WTC11 (cell line): ENCODE data around the gene WDR26. TPM values are rescaled to one million over a fixed set of nuclear protein-coding genes. Genes with fewer than 3 reads are reported as not detected.

Experiments used
- ATAC-seq: fragments of 200-7000 bp; cut with Tn5 transposase; 2 replicates; pipeline ENCODE4 v1.10.0; 2021; ENCODE audit warnings: mild to moderate bottlenecking, moderate library complexity
- CTCF ChIA-PET: fragments of 300-600 bp; sonication (Branson Sonifier 250); formaldehyde crosslinking; loops from one replicate; lab custom pipeline; 2021; ENCODE audit warnings: antibody characterized with exemption; lab: Charles Lee
- POLR2A ChIA-PET: fragments of 350-600 bp; sonication (Branson Sonifier 250); formaldehyde crosslinking; loops from one replicate; lab custom pipeline; 2021; ENCODE audit warnings: antibody characterized with exemption; lab: Charles Lee
- DNase-seq: peaks from one replicate; pipeline ENCODE4 v3.0.0; 2021; ENCODE audit warnings: low spot score
- H3K27ac Mint-ChIP-seq: 2 replicates; pipeline ENCODE4 v1.8.0; 2021; ENCODE audit warnings: mixed read lengths
- H3K27me3 Mint-ChIP-seq: 2 replicates; pipeline ENCODE4 v1.8.0; 2021; ENCODE audit warnings: low read depth, mild to moderate bottlenecking, moderate library complexity, mixed read lengths
- H3K36me3 Mint-ChIP-seq: 2 replicates; pipeline ENCODE4 v1.8.0; 2021; ENCODE audit warnings: mixed read lengths
- H3K4me1 Mint-ChIP-seq: 2 replicates; pipeline ENCODE4 v1.8.0; 2022; ENCODE audit warnings: mixed read lengths
- H3K4me3 Mint-ChIP-seq: 2 replicates; pipeline ENCODE4 v1.8.0; 2021; ENCODE audit warnings: mild to moderate bottlenecking, moderate library complexity, mixed read lengths
- H3K9me3 Mint-ChIP-seq: 2 replicates; pipeline ENCODE4 v1.8.0; 2021; ENCODE audit warnings: mixed read lengths
- ATF1 ChIP-seq: sonication (generic); formaldehyde crosslinking; IDR thresholded peaks from 2 replicates; pipeline ENCODE4 v1.8.1; 2023; ENCODE audit warnings: mild to moderate bottlenecking, moderate library complexity, missing genetic modification reagents
- CDX4 ChIP-seq: fragments of 250-450 bp; sonication (Bioruptor Pico); IDR thresholded peaks from 2 replicates; pipeline ENCODE4 v1.9.0; 2021; ENCODE audit warnings: moderate library complexity, mild to moderate bottlenecking, inconsistent platforms, borderline replicate concordance
- CREB1 ChIP-seq: sonication (generic); formaldehyde crosslinking; IDR thresholded peaks from 2 replicates; pipeline ENCODE4 v1.8.0; 2023; ENCODE audit warnings: mild to moderate bottlenecking, missing genetic modification reagents
- ERG ChIP-seq: fragments of 250-450 bp; sonication (Bioruptor Pico); IDR thresholded peaks from 2 replicates; pipeline ENCODE4 v1.8.0; 2021; ENCODE audit warnings: mild to moderate bottlenecking
- FOXK1 ChIP-seq: sonication (generic); formaldehyde crosslinking; IDR thresholded peaks from 2 replicates; pipeline ENCODE4 v1.8.0; 2022; ENCODE audit warnings: mild to moderate bottlenecking, moderate library complexity, missing genetic modification reagents
- FOXP1 ChIP-seq: sonication (generic); formaldehyde crosslinking; IDR thresholded peaks from 2 replicates; pipeline ENCODE4 v1.8.0; 2022; ENCODE audit warnings: missing genetic modification reagents, mild to moderate bottlenecking, moderate library complexity, borderline replicate concordance
- GRHL2 ChIP-seq: fragments of 250-450 bp; sonication (Bioruptor Pico); IDR thresholded peaks from 2 replicates; pipeline ENCODE4 v1.8.0; 2022; ENCODE audit warnings: mild to moderate bottlenecking, moderate library complexity; ENCODE audit not compliant: insufficient replicate concordance, severe bottlenecking
- JAZF1 ChIP-seq: fragments of 250-450 bp; sonication (Bioruptor Pico); IDR thresholded peaks from 2 replicates; pipeline ENCODE4 v1.9.0; 2021; ENCODE audit warnings: moderate library complexity, mild to moderate bottlenecking, inconsistent platforms
- KAT7 ChIP-seq: sonication (generic); formaldehyde crosslinking; IDR thresholded peaks from 2 replicates; pipeline ENCODE4 v1.8.1; 2023; ENCODE audit warnings: missing genetic modification reagents, mild to moderate bottlenecking, borderline replicate concordance
- NR3C1 ChIP-seq: sonication (generic); formaldehyde crosslinking; conservative IDR thresholded peaks from 2 replicates; pipeline ENCODE4 v1.8.1; 2023; ENCODE audit warnings: low read depth, mild to moderate bottlenecking, missing genetic modification reagents
- OVOL2 ChIP-seq: fragments of 250-450 bp; sonication (Bioruptor Pico); IDR thresholded peaks from 2 replicates; pipeline ENCODE4 v1.9.0; 2021; ENCODE audit warnings: mild to moderate bottlenecking, borderline replicate concordance
- PRRX2 ChIP-seq: fragments of 250-450 bp; sonication (Bioruptor Pico); IDR thresholded peaks from 2 replicates; pipeline ENCODE4 v1.8.0; 2021; ENCODE audit warnings: mild to moderate bottlenecking
- SMAD3 ChIP-seq: sonication (generic); formaldehyde crosslinking; IDR thresholded peaks from 2 replicates; pipeline ENCODE4 v1.8.0; 2022; ENCODE audit warnings: missing genetic modification reagents, mild to moderate bottlenecking, borderline replicate concordance
- SOX15 ChIP-seq: fragments of 250-450 bp; sonication (Bioruptor Pico); IDR thresholded peaks from 2 replicates; pipeline ENCODE4 v1.9.0; 2021; ENCODE audit warnings: mild to moderate bottlenecking
- SP1 ChIP-seq: sonication (generic); formaldehyde crosslinking; conservative IDR thresholded peaks from 2 replicates; pipeline ENCODE4 v1.8.1; 2022; ENCODE audit warnings: missing genetic modification reagents
- TCF7 ChIP-seq: sonication (generic); formaldehyde crosslinking; IDR thresholded peaks from 2 replicates; pipeline ENCODE4 v1.8.0; 2022; ENCODE audit warnings: mild to moderate bottlenecking, low read depth, missing genetic modification reagents, moderate library complexity
- ZBTB21 ChIP-seq: sonication (generic); formaldehyde crosslinking; IDR thresholded peaks from 2 replicates; pipeline ENCODE4 v1.8.1; 2023; ENCODE audit warnings: mild to moderate bottlenecking, missing genetic modification reagents, borderline replicate concordance
- ZBTB43 ChIP-seq: sonication (generic); formaldehyde crosslinking; IDR thresholded peaks from 2 replicates; pipeline ENCODE4 v1.8.1; 2023; ENCODE audit warnings: mild to moderate bottlenecking, missing genetic modification reagents
- ZNF423 ChIP-seq: fragments of 250-450 bp; sonication (Bioruptor Pico); IDR thresholded peaks from 2 replicates; pipeline ENCODE4 v2.1.2; 2022; ENCODE audit warnings: mild to moderate bottlenecking, moderate library complexity
- total RNA-seq: library from RNA; stranded (reverse); gene quantifications from 3 replicates; pipeline ENCODE4 v1.2.3, GENCODE V29; 2021
- TF ChIP-seq, protein P1 (sequence below): sonication (generic); formaldehyde crosslinking; IDR thresholded peaks from 2 replicates; pipeline ENCODE4 v1.8.1; 2022; ENCODE audit warnings: mild to moderate bottlenecking, missing genetic modification reagents, moderate library complexity, borderline replicate concordance
- TF ChIP-seq, protein P2 (sequence below): sonication (generic); formaldehyde crosslinking; IDR thresholded peaks from 2 replicates; pipeline ENCODE4 v1.8.1; 2022; ENCODE audit warnings: mild to moderate bottlenecking, moderate library complexity, missing genetic modification reagents
- TF ChIP-seq, protein P3 (sequence below): fragments of 250-450 bp; sonication (Bioruptor Pico); IDR thresholded peaks from 2 replicates; pipeline ENCODE4 v2.1.2; 2022; ENCODE audit warnings: mild to moderate bottlenecking, moderate library complexity

WDR26 gene
- total RNA-seq, 1 experiment from 2014 or later: 66.1 TPM

DNA sequence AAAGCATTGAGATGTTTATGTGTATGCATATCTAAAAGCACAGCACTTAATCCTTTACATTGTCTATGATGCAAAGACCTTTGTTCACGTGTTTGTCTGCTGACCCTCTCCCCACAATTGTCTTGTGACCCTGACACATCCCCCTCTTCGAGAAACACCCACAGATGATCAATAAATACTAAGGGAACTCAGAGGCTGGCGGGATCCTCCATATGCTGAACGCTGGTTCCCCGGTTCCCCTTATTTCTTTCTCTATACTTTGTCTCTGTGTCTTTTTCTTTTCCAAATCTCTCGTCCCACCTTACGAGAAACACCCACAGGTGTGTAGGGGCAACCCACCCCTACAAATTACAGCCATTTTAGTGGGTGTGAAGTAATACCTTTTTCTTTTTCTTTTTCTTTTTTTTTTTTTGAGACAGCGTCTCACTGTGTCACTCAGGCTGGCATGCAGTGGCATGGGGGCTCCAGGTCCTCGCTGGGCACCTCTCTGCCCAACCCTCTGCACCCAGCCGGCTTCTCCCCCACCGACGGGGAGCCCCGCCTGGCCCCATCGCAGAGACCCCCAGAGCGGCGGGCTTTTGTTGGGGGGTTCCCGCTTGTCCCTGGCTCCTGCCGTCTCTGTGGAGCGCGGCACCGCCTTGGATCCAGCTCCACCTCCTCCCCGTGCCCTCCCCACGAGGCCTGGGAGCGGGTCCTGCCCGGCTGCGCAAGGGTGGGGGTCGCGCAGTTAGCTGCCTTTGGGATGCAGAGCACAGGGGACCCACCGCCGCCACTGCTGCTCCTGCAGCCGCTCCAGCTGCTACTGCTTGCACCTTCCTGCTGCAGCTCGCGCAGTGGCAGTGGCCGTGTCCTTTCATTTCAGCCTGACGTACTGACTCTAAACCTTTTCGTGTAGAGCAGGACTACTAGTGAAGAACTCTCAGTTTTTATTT is 93.9 kb downstream of the WDR26 start (continued):
- 0 out of 2 replicates have a peak, but pooled peaks have one; percentile 19 for TF ChIP-seq FOXK1 (CRISPR knock-in tag)
- TF ChIP-seq ZNF423 (CRISPR knock-in tag): peak; percentile 18; the same call in 1 of the 2 replicates
- TF ChIP-seq ZBTB43 (CRISPR knock-in tag): 0 out of 2 replicates have a peak, but pooled peaks have one; percentile 23
- peak; percentile 82; the same call in 1 of the 2 replicates for TF ChIP-seq FOXP1 (CRISPR knock-in tag)

GRCh38 chr1:224339442-224340033 is 95.1 kb downstream of the WDR26 start:
- Mint-ChIP-seq H3K36me3 (peaks cover 31% of the 10 kb centered on the region), H3K4me1 (peaks cover 15% of the 10 kb centered on the region), H3K27me3 (peaks cover 3% of the 10 kb centered on the region), H3K27ac (peak overlapping the region; percentile 73), H3K4me3 (no peak overlapping the region), H3K9me3 (peaks cover 40% of the 10 kb centered on the region)
- CTCF ChIA-PET: interaction anchor here (0.6 kb wide), 1 partner anchor 1959 kb away, joined by 4 read pairs; no protein-coding TSS in a partner anchor
- ATAC-seq: no peak
- POLR2A ChIA-PET: no interaction called here
- TF ChIP-seq KAT7 (CRISPR knock-in tag) (no peak), CREB1 (CRISPR knock-in tag) (no peak), ZBTB21 (CRISPR knock-in tag) (no peak), SOX15 (CRISPR knock-in tag) (no peak), ATF1 (CRISPR knock-in tag) (no peak), NR3C1 (no peak), SP1 (CRISPR knock-in tag) (no peak), ERG (CRISPR knock-in tag) (no peak), SMAD3 (CRISPR knock-in tag) (no peak), GRHL2 (CRISPR knock-in tag) (no peak), PRRX2 (CRISPR knock-in tag) (no peak)
- TF ChIP-seq, protein P1, sequence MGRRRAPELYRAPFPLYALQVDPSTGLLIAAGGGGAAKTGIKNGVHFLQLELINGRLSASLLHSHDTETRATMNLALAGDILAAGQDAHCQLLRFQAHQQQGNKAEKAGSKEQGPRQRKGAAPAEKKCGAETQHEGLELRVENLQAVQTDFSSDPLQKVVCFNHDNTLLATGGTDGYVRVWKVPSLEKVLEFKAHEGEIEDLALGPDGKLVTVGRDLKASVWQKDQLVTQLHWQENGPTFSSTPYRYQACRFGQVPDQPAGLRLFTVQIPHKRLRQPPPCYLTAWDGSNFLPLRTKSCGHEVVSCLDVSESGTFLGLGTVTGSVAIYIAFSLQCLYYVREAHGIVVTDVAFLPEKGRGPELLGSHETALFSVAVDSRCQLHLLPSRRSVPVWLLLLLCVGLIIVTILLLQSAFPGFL (CRISPR knock-in tag): no peak
- DNase-seq: no peak

GRCh38 chr1:224338150-224338838 is 96.3 kb downstream of the WDR26 start:
- H3K9me3 Mint-ChIP-seq: peaks cover 27% of the 10 kb centered on the region
- H3K4me3 Mint-ChIP-seq: no peak overlapping the region
- CTCF ChIA-PET: interaction anchor here (0.6 kb wide), 1 partner anchor 164 kb away, joined by 4 read pairs; no protein-coding TSS in a partner anchor
- POLR2A ChIA-PET: no interaction called here
- no peak for DNase-seq
- peaks cover 24% of the 10 kb centered on the region for H3K4me1 Mint-ChIP-seq
- H3K27ac Mint-ChIP-seq: no peak overlapping the region
- ATAC-seq: no peak; the same call in 1 of the 2 replicates
- H3K36me3 Mint-ChIP-seq: peaks cover 19% of the 10 kb centered on the region
- H3K27me3 Mint-ChIP-seq: no peaks in the 10 kb centered on the region; the same call in 1 of the 2 replicates
- TF ChIP-seq OVOL2 (CRISPR knock-in tag): no peak
- TF ChIP-seq JAZF1 (CRISPR knock-in tag): no peak
- no peak for TF ChIP-seq ZBTB43 (CRISPR knock-in tag)
- no peak for TF ChIP-seq CDX4 (CRISPR knock-in tag)
- TF ChIP-seq, protein P2, sequence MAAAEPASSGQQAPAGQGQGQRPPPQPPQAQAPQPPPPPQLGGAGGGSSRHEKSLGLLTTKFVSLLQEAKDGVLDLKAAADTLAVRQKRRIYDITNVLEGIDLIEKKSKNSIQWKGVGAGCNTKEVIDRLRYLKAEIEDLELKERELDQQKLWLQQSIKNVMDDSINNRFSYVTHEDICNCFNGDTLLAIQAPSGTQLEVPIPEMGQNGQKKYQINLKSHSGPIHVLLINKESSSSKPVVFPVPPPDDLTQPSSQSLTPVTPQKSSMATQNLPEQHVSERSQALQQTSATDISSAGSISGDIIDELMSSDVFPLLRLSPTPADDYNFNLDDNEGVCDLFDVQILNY: no peak
- TF ChIP-seq TCF7 (CRISPR knock-in tag): no peak
- TF ChIP-seq FOXP1 (CRISPR knock-in tag): no peak
- TF ChIP-seq, protein P3, sequence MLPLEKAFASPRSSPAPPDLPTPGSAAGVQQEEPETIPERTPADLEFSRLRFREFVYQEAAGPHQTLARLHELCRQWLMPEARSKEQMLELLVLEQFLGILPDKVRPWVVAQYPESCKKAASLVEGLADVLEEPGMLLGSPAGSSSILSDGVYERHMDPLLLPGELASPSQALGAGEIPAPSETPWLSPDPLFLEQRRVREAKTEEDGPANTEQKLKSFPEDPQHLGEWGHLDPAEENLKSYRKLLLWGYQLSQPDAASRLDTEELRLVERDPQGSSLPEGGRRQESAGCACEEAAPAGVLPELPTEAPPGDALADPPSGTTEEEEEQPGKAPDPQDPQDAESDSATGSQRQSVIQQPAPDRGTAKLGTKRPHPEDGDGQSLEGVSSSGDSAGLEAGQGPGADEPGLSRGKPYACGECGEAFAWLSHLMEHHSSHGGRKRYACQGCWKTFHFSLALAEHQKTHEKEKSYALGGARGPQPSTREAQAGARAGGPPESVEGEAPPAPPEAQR (CRISPR knock-in tag): no peak
